ENCODE results near the gene PGS1.

Gene PGS1

GRCh38 chr17:78355701-78356100 lies 22.7 kb upstream of the PGS1 start:
- TF ChIP-seq, protein P1, sequence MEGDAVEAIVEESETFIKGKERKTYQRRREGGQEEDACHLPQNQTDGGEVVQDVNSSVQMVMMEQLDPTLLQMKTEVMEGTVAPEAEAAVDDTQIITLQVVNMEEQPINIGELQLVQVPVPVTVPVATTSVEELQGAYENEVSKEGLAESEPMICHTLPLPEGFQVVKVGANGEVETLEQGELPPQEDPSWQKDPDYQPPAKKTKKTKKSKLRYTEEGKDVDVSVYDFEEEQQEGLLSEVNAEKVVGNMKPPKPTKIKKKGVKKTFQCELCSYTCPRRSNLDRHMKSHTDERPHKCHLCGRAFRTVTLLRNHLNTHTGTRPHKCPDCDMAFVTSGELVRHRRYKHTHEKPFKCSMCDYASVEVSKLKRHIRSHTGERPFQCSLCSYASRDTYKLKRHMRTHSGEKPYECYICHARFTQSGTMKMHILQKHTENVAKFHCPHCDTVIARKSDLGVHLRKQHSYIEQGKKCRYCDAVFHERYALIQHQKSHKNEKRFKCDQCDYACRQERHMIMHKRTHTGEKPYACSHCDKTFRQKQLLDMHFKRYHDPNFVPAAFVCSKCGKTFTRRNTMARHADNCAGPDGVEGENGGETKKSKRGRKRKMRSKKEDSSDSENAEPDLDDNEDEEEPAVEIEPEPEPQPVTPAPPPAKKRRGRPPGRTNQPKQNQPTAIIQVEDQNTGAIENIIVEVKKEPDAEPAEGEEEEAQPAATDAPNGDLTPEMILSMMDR (IDR thresholded peaks at IDR 0.05; ENCODE audit: insufficient read depth, low read depth, low read length, missing control alignments) = no peak
- no peak overlapping the region for H3K4me3 ChIP-seq (ENCODE audit: low read length)

DNA sequence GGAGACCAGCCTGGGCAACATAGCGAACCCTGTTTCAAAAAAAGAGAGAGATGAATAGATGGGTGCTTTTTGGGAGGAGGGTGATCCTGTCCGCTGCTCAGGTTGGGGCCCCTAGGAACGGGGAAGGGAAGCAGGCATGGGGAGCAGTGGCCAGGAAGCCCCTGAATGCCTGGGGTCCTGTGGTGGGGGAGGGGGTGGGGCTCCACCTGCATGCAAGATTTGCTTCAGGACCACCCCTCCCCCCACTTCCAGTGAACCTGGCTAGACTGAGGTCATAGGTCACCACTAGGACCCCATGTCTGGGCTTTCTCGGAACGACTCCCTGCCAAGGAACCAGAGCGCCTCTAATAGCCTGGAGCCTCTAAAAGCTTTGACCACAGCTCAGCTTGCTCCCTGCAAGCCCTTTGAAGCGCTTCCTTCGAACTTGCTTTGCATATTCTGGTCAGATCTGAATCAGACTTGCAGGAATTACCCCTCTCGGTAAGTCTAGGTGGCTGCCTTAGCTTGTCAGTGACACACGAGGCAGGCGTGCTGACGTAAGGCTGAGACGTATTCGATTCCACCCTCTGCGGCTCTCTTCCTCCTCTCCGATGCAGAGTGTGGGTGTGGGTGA lies 22.2 kb upstream of the PGS1 start:
- peak; percentile 98 for DNase-seq (ENCODE audit: low read depth)
- TF ChIP-seq, protein P1 (IDR thresholded peaks at IDR 0.05; ENCODE audit: insufficient read depth, low read depth, low read length, missing control alignments) = no peak
- no peak overlapping the region for H3K4me3 ChIP-seq (ENCODE audit: low read length)

More at GRCh38 chr17:78355701-78356100, 22.7 kb upstream of the PGS1 start:
- no peak for DNase-seq (ENCODE audit: low read depth)

DNA sequence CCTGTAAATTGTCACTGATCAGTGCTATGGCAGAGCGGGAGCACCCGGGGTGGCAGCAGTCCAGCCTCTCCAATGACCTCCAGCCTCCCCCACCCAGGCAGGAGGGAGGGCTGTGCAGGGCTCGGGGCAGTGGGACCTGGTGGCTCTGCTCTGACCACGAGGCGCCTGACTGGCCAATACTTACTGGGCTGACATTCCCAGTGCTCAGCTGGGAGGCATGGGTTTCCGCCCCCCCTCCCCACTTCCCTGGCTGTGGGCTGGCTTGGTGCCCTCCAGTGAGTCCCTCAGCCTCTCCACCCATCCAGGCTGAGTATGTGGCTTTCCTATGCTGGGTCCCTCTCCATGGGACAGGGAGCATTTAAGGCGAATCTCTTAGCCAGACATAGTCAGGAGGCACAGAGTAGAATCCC lies 21.3 kb upstream of the PGS1 start:
- no peak for DNase-seq (ENCODE audit: low read depth)
- TF ChIP-seq, protein P1 (IDR thresholded peaks at IDR 0.05; ENCODE audit: insufficient read depth, low read depth, low read length, missing control alignments) = no peak
- H3K4me3 ChIP-seq (ENCODE audit: low read length) = no peak overlapping the region

GRCh38 chr17:78357672-78358537 lies 20.5 kb upstream of the PGS1 start:
- TF ChIP-seq, protein P1 (IDR thresholded peaks at IDR 0.05; ENCODE audit: insufficient read depth, low read depth, low read length, missing control alignments) = no peak
- no peak for DNase-seq (ENCODE audit: low read depth)
- no peak overlapping the region for H3K4me3 ChIP-seq (ENCODE audit: low read length)

- peak; percentile 63 for DNase-seq (ENCODE audit: low read depth)
- peak overlapping the region; percentile 58 for H3K4me3 ChIP-seq (ENCODE audit: low read length)
- TF ChIP-seq, protein P1 (IDR thresholded peaks at IDR 0.05; ENCODE audit: insufficient read depth, low read depth, low read length, missing control alignments) = no peak
Measured at GRCh38 chr17:78358538-78359320, 19.7 kb upstream of the PGS1 start.

DNA sequence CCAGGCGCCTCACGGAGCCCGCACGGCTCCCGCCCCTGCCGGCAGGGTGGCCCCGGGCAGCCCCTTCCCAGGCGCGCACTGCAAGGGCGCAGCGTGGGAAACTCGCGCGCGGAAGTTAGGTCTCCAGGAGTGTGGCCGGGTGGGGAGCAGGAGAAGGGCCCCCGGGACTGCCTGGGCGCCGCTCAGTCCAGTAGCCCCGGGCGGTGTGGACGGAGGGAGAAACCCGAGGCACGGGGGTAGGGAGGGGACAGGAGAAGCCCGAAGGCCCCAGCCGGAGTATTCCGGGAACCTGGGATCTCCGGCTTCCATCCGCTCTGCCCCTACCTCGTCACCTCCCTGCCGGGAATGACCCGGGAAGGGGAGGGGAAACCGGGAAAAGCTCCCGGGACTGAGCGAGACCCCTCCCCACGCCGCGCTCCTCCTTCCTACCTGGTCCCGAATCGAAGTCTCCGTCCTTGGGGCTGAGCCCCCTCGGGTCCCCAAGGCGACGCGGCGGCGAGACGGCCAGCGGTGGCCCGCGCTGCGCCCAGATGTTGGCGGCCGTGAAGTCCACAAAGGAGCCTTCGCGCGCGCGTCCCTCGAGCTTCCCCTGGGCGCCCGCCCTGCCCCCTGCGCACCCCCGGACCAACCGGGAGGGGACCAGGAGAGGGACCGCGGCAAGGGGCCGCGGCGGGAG lies 19.0 kb upstream of the PGS1 start:
- TF ChIP-seq, protein P1 (IDR thresholded peaks at IDR 0.05; ENCODE audit: insufficient read depth, low read depth, low read length, missing control alignments) = no peak
- DNase-seq (ENCODE audit: low read depth) = no peak
- H3K4me3 ChIP-seq (ENCODE audit: low read length) = peak overlapping the region; percentile 58
